ENCODE results near the gene POT1.

GRCh38 chr7:124898531-124898930 lies 31.1 kb downstream of the POT1 start:
- no peak for TF ChIP-seq CTCF (IDR thresholded peaks at IDR 0.05)
- TF ChIP-seq POLR2A (IDR thresholded peaks at IDR 0.05), result no peak

All from transverse colon (tissue), 3 donors.